Keratinocyte (primary cell): Measurements from ENCODE around the gene LRP11.

Source experiments
- CTCF ChIP-seq, 3 experiments: IDR thresholded peaks in 1 of 3; conservative IDR thresholded peaks in 1 of 3; optimal IDR thresholded peaks in 1 of 3; 2 replicates in 2 of 3; 3 replicates in 1 of 3; pipeline versions ENCODE3 to v1.5.1; 2011; ENCODE audit warnings: low read length in 3 of 3, mild to moderate bottlenecking in 3 of 3, moderate library complexity in 2 of 3, control low read depth in 1 of 3, inconsistent platforms in 1 of 3; ENCODE audit not compliant: insufficient read depth in 2 of 3; ENCODE audit errors: extremely low read depth in 1 of 3
- EZH2 ChIP-seq: IDR thresholded peaks from one replicate; pipeline ENCODE4 v1.6.1; 2012; ENCODE audit warnings: inconsistent platforms, mild to moderate bottlenecking, low read length, moderate library complexity

GRCh38 chr6:149888659-149889058 lies 24.5 kb upstream of the LRP11 start:
- TF ChIP-seq EZH2: no peak
- no peak for TF ChIP-seq CTCF (optimal IDR thresholded peaks at IDR 0.05 in 1 of 3, IDR thresholded peaks at IDR 0.05 in 1 of 3, conservative IDR thresholded peaks at IDR 0.05 in 1 of 3; ENCODE audit: extremely low read depth in 1 of 3, insufficient read depth in 2 of 3, low read length in 3 of 3)
